A673 (cell line): ENCODE data around the gene SHISA9. TPM values are rescaled to one million over a fixed set of nuclear protein-coding genes. Genes with fewer than 3 reads are reported as not detected.

Experiments
- BruUV-seq: library from RNA; stranded (reverse); fragments of 400-500 nt; replicated peaks from 2 replicates; lab custom pipeline; 2021; lab: Mats Ljungman, UMichigan
- CTCF ChIA-PET: fragments of 300-600 bp; sonication (Branson Sonifier 250); formaldehyde crosslinking; loops from one replicate; lab custom pipeline; 2022; ENCODE audit warnings: antibody characterized with exemption; lab: Charles Lee
- POLR2A ChIA-PET: fragments of 300-600 bp; sonication (Branson Sonifier 250); formaldehyde crosslinking; loops from one replicate; lab custom pipeline; 2022; ENCODE audit warnings: antibody characterized with exemption; ENCODE audit not compliant: low non-redundant PET; lab: Charles Lee
- DNase-seq: peaks from one replicate; pipeline ENCODE4 v3.0.0-alpha.2; 2015; ENCODE audit warnings: low spot score
- H3K27ac ChIP-seq: fragments of 200-600 bp; sonication (generic); 2 replicates; pipeline ENCODE4 v1.5.1; 2016; ENCODE audit warnings: mixed run types, low read depth, mild to moderate bottlenecking, mixed read lengths, antibody characterized with exemption, low read length; ENCODE audit not compliant: poor library complexity, severe bottlenecking
- H3K27me3 ChIP-seq: fragments of 200-600 bp; sonication (generic); replicated peaks from 2 replicates; pipeline ENCODE4 v1.6.1; 2017; ENCODE audit warnings: mixed run types, low read depth, mild to moderate bottlenecking, mixed read lengths, antibody characterized with exemption, low read length; ENCODE audit not compliant: insufficient read depth, poor library complexity
- H3K36me3 ChIP-seq: fragments of 200-600 bp; sonication (generic); 2 replicates; pipeline ENCODE4 v1.6.1; 2016; ENCODE audit warnings: mixed run types, mild to moderate bottlenecking, mixed read lengths, antibody characterized with exemption, low read length; ENCODE audit not compliant: insufficient read depth, poor library complexity, severe bottlenecking
- H3K4me1 ChIP-seq: fragments of 200-600 bp; sonication (generic); 2 replicates; pipeline ENCODE4 v1.6.1; 2017; ENCODE audit warnings: mixed run types, mild to moderate bottlenecking, mixed read lengths, antibody characterized with exemption, low read length; ENCODE audit not compliant: insufficient read depth, poor library complexity, severe bottlenecking
- H3K4me3 ChIP-seq: fragments of 200-600 bp; sonication (generic); 2 replicates; pipeline ENCODE4 v1.5.1; 2016; ENCODE audit warnings: low read depth, mixed run types, mild to moderate bottlenecking, mixed read lengths, low read length; ENCODE audit not compliant: poor library complexity, severe bottlenecking
- H3K9me3 ChIP-seq: fragments of 200-600 bp; sonication (generic); 2 replicates; pipeline ENCODE4 v1.6.1; 2016; ENCODE audit warnings: mixed run types, low read depth, mild to moderate bottlenecking, mixed read lengths, antibody characterized with exemption, low read length; ENCODE audit not compliant: poor library complexity, severe bottlenecking
- CTCF ChIP-seq: fragments of 300-800, 200-600 bp; sonication (generic); conservative IDR thresholded peaks from 2 replicates; pipeline ENCODE4 v1.5.1; 2017; ENCODE audit warnings: low read depth, mild to moderate bottlenecking, antibody characterized with exemption, low read length, moderate library complexity, mixed read lengths
- EZH2 ChIP-seq: fragments of 200-600 bp; sonication (generic); IDR thresholded peaks from 2 replicates; pipeline ENCODE4 v1.6.1; 2017; ENCODE audit warnings: borderline replicate concordance, low read depth, mild to moderate bottlenecking, mixed read lengths, antibody characterized with exemption, low read length; ENCODE audit not compliant: poor library complexity, severe bottlenecking
- intact Hi-C: fragments of 100-400 bp; cut with micrococcal nuclease; formaldehyde crosslinking; loops from one replicate; pipeline ENCODE4 v1.10.0; 2022; ENCODE audit not compliant: unreplicated experiment
- total RNA-seq: library from RNA; stranded (reverse); gene quantifications from 2 replicates; pipeline ENCODE4 v1.2.3, GENCODE V29; 2021

The SHISA9 gene
- total RNA-seq, 1 experiment from 2014 or later = not detected

- no peak overlapping the region for H3K27ac ChIP-seq
- no peak for TF ChIP-seq EZH2
- no peak for TF ChIP-seq CTCF
- ChIA-PET POLR2A (no interaction called here), CTCF (no interaction called here)
- no peak for DNase-seq
- no peaks in the 10 kb centered on the region for H3K36me3 ChIP-seq
- H3K4me1 ChIP-seq = no peaks in the 10 kb centered on the region
- intact Hi-C loops = no loop called here
- H3K9me3 ChIP-seq = peaks cover 13% of the 10 kb centered on the region
- H3K27me3 ChIP-seq = no peaks in the 10 kb centered on the region
- no TSS peak for BruUV-seq
- H3K4me3 ChIP-seq = no peak overlapping the region
Observed at GRCh38 chr16:12942861-12943260, 41.5 kb downstream of the SHISA9 start.

- DNase-seq = no peak
- TF ChIP-seq EZH2 (no peak), CTCF (no peak)
- ChIA-PET POLR2A (no interaction called here), CTCF (no interaction called here)
- no peaks in the 10 kb centered on the region for H3K27me3 ChIP-seq
- H3K9me3 ChIP-seq = peaks cover 13% of the 10 kb centered on the region
- H3K27ac ChIP-seq = no peak overlapping the region
- no peak overlapping the region for H3K4me3 ChIP-seq
- intact Hi-C loops = no loop called here
- BruUV-seq = no TSS peak
- no peaks in the 10 kb centered on the region for H3K4me1 ChIP-seq
- H3K36me3 ChIP-seq = no peaks in the 10 kb centered on the region
Observed at GRCh38 chr16:12944300-12944699, 42.9 kb downstream of the SHISA9 start.

- Histone ChIP-seq H3K9me3 (peaks cover 5% of the 10 kb centered on the region), H3K4me3 (no peak overlapping the region), H3K4me1 (no peaks in the 10 kb centered on the region), H3K36me3 (no peaks in the 10 kb centered on the region), H3K27ac (no peak overlapping the region), H3K27me3 (no peaks in the 10 kb centered on the region)
- BruUV-seq = no TSS peak
- POLR2A ChIA-PET = no interaction called here
- TF ChIP-seq EZH2 (no peak), CTCF (no peak)
- intact Hi-C loops = no loop called here
- CTCF ChIA-PET = no interaction called here
- DNase-seq = no peak
Observed at GRCh38 chr16:12951392-12951791, 50.0 kb downstream of the SHISA9 start.
